Mucosa of descending colon (tissue), 3 donors: ENCODE measurements around the gene CATSPERE. TPM values are rescaled to one million over a fixed set of nuclear protein-coding genes. Genes with fewer than 3 reads are reported as not detected.

Source experiments
- ATAC-seq: fragments of 200-7000 bp; cut with Tn5 transposase; one replicate; pipeline ENCODE4 v1.9.1; 2020; ENCODE audit warnings: mild to moderate bottlenecking, moderate library complexity
- DNase-seq, 3 donors: peaks; one replicate each; pipeline ENCODE4 v3.0.0-alpha.2; 2020
- H3K36me3 ChIP-seq: fragments of 200-600 bp; one replicate; pipeline ENCODE4 v1.8.0; 2021; ENCODE audit warnings: low read depth, mild to moderate bottlenecking
- H3K4me1 ChIP-seq: fragments of 200-600 bp; one replicate; pipeline ENCODE4 v1.8.0; 2021; ENCODE audit warnings: low read depth, mild to moderate bottlenecking
- H3K4me3 ChIP-seq: fragments of 200-600 bp; one replicate; pipeline ENCODE4 v1.8.0; 2021; ENCODE audit warnings: mild to moderate bottlenecking
- H3K9me3 ChIP-seq: fragments of 200-600 bp; one replicate; pipeline ENCODE4 v1.8.0; 2021; ENCODE audit warnings: mild to moderate bottlenecking
- intact Hi-C, 2 donors: fragments of 100-400 bp; cut with DNase I in 1 of 2; cut with micrococcal nuclease in 1 of 2; formaldehyde crosslinking; loops; one replicate each; pipeline versions ENCODE4 v1.11.0 to v1.11.1; 2022; cut with DNase I, micrococcal nuclease
- long read RNA-seq, 2 donors: library from polyadenylated mRNA; unstranded; transcript quantifications; one replicate each; pipeline ENCODE4 v2.0.0, GENCODE V29; 2019 to 2021
- total RNA-seq, 3 donors: library from RNA; stranded (reverse); fragmentation: NEBNext Ultra II Directional in 2 of 3; extraction: Animal tissue kit (Norgen Biotek cat#: 25700) in 2 of 3; gene quantifications; one replicate each; pipeline versions ENCODE4 v1.2.1 to v1.2.4, GENCODE V29; 2021 to 2023
- TF ChIP-seq, protein P1 (sequence below): fragments of 200-600 bp; IDR thresholded peaks from one replicate; pipeline ENCODE4 v1.8.0; 2022; ENCODE audit warnings: antibody characterized with exemption, mild to moderate bottlenecking
- donor health status: DM: no; HTN: no; CAD: no; lungs with moderate emphysema.
- donor health status: DM: no; HTN: no; CAD: no.
- donor health status: DM: no; HTN: yes; CAD: no.

Gene CATSPERE, protein sequence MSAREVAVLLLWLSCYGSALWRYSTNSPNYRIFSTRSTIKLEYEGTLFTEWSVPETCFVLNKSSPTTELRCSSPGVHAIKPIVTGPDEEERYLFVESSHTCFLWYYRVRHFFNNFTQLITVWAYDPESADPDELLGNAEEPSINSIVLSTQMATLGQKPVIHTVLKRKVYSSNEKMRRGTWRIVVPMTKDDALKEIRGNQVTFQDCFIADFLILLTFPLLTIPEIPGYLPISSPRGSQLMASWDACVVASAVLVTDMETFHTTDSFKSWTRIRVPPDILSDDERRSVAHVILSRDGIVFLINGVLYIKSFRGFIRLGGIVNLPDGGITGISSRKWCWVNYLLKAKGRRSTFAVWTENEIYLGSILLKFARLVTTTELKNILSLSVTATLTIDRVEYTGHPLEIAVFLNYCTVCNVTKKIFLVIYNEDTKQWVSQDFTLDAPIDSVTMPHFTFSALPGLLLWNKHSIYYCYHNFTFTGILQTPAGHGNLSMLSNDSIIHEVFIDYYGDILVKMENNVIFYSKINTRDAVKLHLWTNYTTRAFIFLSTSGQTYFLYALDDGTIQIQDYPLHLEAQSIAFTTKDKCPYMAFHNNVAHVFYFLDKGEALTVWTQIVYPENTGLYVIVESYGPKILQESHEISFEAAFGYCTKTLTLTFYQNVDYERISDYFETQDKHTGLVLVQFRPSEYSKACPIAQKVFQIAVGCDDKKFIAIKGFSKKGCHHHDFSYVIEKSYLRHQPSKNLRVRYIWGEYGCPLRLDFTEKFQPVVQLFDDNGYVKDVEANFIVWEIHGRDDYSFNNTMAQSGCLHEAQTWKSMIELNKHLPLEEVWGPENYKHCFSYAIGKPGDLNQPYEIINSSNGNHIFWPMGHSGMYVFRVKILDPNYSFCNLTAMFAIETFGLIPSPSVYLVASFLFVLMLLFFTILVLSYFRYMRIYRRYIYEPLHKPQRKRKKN
- total RNA-seq, result 1 to 10 TPM in 1 of 3 donors, under 1 TPM in 2; 0.73 to 1.3 (median 0.93) TPM
- long read RNA-seq, donor 1, result 0 reads
- long read RNA-seq, donor 2, result 0 reads

DNA sequence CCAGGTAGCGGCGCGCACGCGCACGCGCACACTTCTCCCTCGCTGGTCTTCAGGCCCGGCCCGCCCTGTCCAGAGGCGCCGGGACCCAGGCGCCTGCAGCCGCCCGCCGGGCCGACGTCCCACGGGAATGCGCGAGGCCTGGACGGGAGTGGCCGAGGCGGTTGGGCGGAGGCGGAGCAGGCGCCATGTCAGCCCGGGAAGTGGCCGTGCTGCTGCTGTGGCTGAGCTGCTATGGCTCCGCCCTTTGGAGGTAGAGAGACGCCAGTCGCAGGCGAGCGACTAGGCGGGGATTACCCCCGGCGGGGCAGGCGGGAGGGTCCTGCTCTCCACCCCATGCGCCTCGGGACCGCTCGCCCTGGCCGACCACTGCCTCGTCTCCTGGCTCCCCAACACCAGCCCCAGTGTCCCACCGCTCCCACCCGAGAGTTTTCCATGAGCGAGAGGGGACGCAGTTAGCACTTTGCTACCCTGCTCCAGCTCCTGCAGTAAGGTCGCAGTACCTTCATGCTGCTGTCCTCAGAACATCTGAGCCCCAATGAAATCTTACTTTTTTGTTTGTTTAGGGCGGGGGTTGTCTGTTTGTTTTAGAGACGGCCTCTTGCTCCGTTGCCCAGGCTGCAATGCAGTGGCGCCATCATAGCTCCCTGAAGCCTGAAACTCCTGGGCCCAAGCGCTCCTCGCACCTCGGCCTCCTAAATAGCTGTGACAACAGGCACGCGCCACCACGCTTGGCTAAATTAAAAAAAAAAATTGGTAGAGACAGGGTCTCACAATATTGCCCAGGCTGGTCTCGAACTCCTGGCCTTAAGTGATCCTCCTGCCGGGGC, at the start of gene CATSPERE:
TSS of gene CATSPERE (plus strand) at position 29 of the 827 bp plus-strand sequence. CDS start at position 186, 157 bp downstream.
- peak; percentile 89 to 94 (median 93) for DNase-seq
- Histone ChIP-seq H3K4me3 (peak within 1 kb of the TSS; percentile 23), H3K4me1 (peaks cover 7% of the 10 kb centered on the region), H3K36me3 (no peaks in the 10 kb centered on the region), H3K9me3 (no peaks in the 10 kb centered on the region)
- TF ChIP-seq, protein P1, sequence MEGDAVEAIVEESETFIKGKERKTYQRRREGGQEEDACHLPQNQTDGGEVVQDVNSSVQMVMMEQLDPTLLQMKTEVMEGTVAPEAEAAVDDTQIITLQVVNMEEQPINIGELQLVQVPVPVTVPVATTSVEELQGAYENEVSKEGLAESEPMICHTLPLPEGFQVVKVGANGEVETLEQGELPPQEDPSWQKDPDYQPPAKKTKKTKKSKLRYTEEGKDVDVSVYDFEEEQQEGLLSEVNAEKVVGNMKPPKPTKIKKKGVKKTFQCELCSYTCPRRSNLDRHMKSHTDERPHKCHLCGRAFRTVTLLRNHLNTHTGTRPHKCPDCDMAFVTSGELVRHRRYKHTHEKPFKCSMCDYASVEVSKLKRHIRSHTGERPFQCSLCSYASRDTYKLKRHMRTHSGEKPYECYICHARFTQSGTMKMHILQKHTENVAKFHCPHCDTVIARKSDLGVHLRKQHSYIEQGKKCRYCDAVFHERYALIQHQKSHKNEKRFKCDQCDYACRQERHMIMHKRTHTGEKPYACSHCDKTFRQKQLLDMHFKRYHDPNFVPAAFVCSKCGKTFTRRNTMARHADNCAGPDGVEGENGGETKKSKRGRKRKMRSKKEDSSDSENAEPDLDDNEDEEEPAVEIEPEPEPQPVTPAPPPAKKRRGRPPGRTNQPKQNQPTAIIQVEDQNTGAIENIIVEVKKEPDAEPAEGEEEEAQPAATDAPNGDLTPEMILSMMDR, result no peak
- ATAC-seq, result peak; percentile 99
- intact Hi-C loops, result no loop called here

DNA sequence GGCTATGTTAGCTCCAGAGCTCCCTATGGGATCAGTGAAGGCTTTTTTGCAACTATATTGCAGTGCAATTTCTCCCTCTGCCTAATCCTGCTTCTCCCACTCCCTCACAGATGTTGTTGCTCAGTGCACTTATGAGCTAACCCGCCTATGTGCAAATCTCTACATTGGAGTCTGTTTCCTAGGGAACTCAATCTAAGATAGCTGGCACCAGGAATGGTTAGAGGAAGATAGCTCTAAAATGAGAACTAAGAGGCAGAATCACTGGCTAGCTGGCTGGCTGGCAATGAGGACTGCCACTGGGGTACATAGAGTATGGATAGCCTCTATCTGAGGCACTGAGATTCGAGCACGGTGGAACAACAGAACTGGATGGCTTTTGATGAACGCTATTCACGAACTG, 48.9 kb upstream of the CATSPERE start:
- Histone ChIP-seq H3K4me1 (no peaks in the 10 kb centered on the region), H3K36me3 (peaks cover 3% of the 10 kb centered on the region), H3K9me3 (no peaks in the 10 kb centered on the region), H3K4me3 (no peak overlapping the region)
- intact Hi-C loops, result no loop called here
- ATAC-seq (no peak), DNase-seq (no peak)
- TF ChIP-seq, protein P1, result no peak

DNA sequence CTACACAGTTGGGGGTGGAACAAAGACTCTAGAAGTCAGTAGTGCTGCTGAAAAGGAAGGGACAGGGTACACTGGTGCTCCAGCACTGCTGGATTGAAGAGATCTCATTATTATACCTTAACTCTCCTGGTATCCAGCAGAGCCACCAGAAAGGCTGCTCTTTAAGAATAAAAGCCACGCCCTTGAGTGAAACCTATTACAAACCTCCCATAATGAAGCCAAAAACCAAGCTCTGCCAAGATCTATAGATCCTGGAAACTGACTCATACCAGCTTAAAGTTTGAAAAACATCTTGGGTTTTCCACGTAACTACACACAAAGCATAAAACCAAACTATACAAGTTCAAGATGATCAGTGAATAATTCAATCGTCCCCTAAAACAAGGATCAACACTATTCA, 47.3 kb upstream of the CATSPERE start:
- intact Hi-C loops, result no loop called here
- no peak for ATAC-seq
- TF ChIP-seq, protein P1, result no peak

DNA sequence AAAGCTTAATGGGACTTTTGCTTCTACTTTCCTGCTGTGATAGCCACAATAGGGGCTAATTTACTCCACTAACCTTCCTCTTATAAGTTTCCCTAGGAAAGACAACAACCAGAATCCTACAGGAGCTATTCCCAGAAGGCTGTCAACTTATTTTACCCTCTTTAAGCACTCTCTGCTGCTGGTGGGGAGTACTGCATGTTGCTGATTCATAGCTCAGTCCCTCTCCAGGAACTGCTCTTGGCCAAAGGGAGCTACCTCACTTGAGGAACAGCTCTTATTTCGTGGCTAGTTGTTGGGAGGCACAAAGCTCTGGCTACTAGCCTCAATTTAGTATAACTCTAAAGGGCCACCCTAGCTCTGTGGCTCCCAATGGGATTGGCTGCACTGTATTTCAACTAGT, 46.5 kb upstream of the CATSPERE start:
- Histone ChIP-seq H3K4me1 (no peaks in the 10 kb centered on the region), H3K36me3 (peaks cover 3% of the 10 kb centered on the region), H3K4me3 (no peak overlapping the region), H3K9me3 (no peaks in the 10 kb centered on the region)
- ATAC-seq (no peak), DNase-seq (no peak)
- intact Hi-C loops, result no loop called here
- TF ChIP-seq, protein P1, result no peak

More for the DNA sequence above, 47.3 kb upstream of the CATSPERE start:
- DNase-seq, result no peak
- no peaks in the 10 kb centered on the region for H3K4me1 ChIP-seq
- H3K9me3 ChIP-seq, result no peaks in the 10 kb centered on the region
- peaks cover 3% of the 10 kb centered on the region for H3K36me3 ChIP-seq
- no peak overlapping the region for H3K4me3 ChIP-seq

DNA sequence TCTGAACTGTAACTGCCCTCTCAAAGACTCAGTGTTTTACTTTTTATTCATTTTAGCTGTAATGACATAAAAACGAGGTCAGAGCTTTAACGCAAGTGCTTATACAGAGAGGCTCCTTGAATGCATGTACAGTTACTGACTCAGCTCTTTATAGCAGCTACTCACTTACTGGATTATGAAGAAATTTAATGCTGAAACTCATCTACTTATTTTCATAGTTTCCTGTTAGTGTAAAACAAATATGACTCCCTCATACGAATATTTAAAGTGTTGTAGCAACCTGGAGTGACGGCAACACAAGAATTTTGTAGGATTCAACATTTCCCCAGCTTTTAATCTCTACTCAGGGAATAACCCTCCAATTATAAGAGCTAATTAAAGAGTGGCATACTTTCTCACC, 42.0 kb upstream of the CATSPERE start:
- TF ChIP-seq, protein P1, result no peak
- Histone ChIP-seq H3K36me3 (peaks cover 3% of the 10 kb centered on the region), H3K9me3 (no peaks in the 10 kb centered on the region), H3K4me3 (no peak overlapping the region), H3K4me1 (no peaks in the 10 kb centered on the region)
- DNase-seq, result no peak
- intact Hi-C loops, result no loop called here
- ATAC-seq, result no peak
